CD4-positive, alpha-beta T cell treated with Interleukin-10 for 1 hour (primary cell): Measurements from ENCODE around the gene GJB3.
"Not testable (repeated sequence)": the region's sequence is repeated elsewhere in the genome, so short reads cannot be mapped to it uniquely, and the experiment has no call there.

Experiments
- DNase-seq: peaks from one replicate; pipeline ENCODE4 v3.0.0-alpha.2; 2020

Gene GJB3

DNA sequence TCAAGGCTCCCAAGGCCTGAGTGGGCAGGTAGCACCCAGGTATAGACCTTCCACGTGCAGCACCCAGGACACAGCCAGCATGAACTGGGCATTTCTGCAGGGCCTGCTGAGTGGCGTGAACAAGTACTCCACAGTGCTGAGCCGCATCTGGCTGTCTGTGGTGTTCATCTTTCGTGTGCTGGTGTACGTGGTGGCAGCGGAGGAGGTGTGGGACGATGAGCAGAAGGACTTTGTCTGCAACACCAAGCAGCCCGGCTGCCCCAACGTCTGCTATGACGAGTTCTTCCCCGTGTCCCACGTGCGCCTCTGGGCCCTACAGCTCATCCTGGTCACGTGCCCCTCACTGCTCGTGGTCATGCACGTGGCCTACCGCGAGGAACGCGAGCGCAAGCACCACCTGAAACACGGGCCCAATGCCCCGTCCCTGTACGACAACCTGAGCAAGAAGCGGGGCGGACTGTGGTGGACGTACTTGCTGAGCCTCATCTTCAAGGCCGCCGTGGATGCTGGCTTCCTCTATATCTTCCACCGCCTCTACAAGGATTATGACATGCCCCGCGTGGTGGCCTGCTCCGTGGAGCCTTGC lies 19.7 kb upstream of the GJB3 start:
- DNase-seq: no peak

DNA sequence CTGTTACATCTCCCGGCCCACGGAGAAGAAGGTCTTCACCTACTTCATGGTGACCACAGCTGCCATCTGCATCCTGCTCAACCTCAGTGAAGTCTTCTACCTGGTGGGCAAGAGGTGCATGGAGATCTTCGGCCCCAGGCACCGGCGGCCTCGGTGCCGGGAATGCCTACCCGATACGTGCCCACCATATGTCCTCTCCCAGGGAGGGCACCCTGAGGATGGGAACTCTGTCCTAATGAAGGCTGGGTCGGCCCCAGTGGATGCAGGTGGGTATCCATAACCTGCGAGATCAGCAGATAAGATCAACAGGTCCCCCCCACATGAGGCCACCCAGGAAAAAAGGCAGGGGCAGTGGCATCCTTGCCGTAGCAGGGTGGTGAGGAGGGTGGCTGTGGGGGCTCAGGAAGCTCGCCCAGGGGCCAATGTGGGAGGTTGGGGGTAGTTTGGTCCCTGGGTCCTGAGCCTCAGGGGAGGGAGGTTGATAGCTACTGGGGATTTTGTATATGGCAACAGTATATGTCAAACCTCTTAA lies 19.2 kb upstream of the GJB3 start:
- no peak for DNase-seq

DNA sequence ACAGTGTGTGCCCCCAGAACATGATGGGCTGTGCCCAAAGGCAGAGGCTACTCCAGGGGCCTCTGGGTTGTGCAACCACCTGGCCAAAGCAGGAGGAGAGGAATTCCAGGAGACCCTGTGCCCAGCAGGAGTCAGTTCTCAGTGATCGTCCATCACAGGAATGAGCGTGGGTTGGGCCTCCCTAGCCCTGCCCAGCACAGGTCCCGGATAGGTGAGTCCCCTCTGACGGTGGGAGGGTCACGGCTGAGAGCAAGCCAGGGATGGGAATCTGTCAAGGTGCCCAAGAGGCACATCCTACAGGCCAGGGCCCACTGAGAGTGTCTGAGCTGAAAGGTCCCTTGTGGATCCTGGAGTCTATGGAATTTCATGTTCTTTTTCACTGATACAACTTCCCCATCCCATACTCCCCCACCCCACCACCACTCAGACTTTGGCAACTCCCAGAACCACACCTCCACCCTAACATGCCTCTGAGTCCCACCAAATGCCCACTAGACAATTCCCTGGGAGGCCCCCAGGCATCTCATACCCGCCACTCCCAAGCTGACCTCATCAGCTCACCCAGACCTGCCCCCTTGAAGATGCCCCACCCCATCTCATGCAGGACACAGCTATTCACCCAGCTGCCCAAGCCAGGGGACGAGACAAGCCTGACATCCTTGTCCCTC lies 18.4 kb upstream of the GJB3 start:
- no peak for DNase-seq

DNA sequence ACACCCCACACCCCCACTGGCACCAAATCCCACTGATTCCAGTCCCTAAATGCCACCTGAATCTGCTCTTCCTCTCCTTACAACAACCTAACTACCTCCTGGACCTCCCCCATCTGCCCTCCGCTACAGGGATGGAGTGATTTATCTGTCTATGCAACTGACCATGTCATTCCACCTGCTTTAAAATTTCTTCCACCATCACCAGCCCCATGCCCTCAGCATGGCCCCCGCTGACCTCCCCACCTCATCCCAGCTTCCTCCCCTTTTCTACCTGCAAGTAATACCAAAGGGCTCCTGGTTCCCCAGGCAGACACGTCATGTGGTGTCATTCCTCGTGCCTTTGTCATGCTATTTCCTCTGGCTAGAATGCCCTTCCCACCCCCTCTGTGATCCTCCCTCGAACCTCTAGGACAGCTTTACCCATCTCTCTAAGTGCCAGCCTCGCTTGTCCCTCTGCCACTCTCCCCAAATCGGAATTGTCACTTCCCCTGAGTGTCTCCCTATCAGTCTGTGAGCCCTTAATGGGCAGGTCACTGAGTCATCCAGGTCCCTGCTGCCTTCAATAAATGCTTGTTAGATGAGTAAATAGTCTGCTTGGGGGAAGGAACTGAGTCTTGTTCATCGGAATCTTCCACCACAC lies 17.8 kb upstream of the GJB3 start:
- DNase-seq: no peak

DNA sequence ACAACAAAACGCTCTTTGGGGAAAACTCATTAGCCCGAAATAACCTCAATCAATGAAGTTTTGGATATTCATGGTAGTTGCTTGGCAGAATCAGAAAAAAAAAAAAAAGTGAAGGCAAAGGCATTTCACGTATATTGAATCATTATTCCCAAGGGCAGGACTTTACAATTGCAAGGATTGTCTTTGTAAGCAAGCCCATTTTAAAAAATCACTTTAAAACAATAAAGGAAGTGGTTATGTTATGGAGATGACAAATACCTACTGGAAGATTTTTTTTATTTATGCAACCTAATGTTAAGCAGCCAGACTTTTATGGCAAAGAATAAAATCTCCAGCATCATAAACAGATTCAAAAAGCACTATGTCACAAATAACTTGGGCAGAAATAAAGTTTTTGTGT lies 12.2 kb upstream of the GJB3 start:
- DNase-seq: no peak

DNA sequence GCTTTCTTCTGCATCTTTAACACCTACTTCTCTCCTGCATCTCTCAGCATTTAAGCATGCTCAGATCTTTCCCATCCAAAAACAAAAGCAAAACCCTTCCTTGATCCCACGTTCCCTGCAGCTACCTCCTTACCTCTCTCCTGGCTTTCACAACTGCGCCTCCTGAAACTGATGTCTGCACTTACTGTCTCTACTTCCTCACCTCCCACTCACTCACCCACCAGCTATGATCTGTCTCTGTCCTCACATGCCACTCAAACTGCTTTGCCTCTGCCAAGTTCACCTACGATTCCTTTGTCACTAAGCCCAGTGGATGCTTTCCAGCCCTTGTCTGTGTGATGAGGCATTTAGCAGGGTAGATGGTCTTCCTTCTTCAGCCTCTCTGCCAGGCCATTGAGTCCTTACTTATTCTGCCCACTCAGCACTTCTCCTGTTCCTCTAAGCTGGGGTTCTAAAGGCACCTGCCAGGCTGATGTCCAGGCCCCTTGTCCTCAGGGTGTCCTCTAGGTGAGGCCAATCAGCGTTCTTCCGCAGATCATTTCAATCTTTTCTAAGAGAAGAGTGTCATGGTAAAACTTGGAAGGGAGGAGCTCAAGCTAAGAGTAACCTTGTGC lies 10.0 kb upstream of the GJB3 start:
- DNase-seq: no peak

DNA sequence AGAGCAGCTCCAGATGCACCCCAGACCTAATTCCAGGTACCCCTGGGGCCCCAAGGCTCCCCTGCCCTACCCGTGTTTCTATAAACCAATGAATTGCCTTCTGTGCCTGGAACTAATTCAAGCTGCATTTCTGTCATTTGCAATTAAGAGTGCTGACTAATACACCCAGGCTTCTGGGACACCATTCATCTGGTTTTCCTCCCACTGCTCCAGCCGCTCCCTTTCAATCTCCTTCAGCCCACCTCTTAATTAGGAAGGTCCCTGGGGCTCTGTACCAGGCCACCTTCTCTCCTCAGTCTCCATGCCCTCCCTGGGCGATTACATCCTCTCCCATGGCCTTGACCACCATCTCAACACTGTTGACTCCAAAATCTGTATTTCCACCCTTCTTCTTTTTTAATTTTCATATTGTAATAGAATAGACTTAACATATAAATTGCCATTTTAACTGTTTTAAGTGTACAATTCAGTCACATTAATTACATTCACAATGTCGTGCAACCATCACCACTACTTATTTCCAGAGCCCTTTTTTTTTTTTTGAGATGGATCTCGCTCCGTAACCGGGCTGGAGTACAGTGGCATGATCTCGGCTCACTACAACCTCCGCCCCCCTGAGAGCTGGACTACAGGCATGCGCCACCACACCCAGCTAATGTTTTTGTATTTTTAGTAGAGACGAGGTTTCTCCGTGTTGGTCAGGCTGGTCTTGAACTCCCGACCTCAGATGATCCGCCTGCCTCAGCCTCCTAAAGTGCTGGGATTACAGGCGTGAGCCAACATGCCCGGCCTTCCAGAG lies 9.2 kb upstream of the GJB3 start:
- no peak for DNase-seq

DNA sequence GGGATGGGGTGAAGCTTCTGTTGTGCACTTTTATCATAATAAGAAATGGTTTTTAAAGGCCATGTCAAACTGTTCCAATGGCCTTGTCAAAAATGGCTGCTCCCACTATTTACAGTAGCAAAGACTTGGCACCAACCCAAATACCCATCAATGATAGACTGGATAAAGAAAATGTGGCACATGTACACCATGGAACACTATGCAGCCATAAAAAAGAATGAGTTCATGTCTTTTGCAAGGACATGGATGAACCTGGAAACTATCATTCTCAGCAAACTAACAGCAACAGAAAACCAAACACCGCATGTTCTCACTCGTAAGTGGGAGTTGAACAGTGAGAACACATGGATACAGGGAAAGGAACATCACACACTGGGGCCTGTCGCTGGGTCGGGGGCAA lies 7.9 kb upstream of the GJB3 start:
- DNase-seq: not testable (repeated sequence)

DNA sequence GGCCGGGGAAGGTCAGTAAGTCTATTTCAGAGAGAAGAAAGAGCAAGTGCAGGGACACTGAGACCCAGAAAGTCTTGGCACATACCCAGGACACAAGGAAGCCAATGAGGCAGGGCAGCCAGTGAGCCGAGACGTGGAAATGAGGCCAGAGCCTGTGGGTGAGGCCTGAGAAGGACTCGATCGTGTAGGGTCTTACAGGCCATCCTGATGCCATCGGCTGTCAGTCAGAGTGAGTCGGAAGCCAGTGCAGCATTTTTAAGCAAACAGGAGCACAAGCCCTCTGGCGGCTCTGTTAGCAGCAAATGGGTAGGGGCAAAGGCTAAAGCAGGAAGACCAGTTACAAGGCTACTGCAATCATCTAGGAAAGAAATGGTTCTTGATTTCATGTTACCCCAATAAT lies 6.1 kb upstream of the GJB3 start:
- DNase-seq: no peak

DNA sequence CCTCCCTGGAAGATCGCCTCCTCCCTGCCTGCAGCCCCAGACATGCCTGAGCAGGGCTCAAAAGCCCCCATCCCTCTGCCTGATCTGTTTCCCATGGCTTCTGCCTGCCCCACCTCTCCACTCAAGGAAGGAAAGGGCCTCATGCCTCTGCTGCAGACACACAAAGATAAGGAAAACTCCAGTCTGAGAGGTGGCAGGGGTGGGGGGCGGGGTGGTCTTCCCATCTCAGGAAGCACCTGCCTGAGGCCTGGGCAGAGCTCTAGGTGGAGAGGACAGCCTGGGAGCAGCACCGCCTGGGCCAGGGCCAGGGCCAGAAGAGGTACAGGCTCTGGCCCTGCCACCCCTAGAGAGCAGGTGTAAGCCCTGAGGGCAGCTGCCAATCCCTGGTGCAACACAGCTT lies 4.1 kb upstream of the GJB3 start:
- DNase-seq: no peak

DNA sequence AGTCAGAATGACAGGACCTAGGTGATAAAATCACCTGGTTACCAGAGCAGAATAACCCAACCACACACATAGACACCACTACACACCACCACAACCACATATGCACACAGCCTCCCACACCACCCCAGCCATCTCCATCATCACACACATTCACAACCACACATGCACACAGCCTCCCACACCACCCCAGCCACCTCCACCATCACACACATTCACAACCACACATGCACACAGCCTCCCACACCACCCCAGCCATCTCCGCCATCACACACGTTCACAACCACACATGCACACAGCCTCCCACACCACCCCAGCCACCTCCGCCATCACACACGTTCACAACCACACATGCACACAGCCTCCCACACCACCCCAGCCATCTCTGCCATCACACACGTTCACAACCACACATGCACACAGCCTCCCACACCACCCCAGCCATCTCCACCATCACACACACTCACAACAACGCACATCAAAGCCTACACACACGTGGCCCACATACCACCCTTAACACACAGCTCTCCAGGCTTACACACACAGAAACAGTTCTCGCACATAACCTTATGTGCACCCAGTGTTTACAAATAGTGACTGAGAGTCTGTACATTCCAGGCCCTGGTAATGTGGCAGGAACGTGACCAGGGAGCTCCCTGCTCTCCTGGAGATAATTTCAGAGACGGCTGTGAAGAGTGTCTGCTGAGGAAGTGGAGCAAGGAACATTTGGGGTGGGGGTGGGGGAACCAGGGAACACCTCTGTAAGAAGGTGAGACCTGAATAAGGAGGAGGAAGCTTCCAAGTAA lies 3.3 kb upstream of the GJB3 start:
- DNase-seq: no peak

DNA sequence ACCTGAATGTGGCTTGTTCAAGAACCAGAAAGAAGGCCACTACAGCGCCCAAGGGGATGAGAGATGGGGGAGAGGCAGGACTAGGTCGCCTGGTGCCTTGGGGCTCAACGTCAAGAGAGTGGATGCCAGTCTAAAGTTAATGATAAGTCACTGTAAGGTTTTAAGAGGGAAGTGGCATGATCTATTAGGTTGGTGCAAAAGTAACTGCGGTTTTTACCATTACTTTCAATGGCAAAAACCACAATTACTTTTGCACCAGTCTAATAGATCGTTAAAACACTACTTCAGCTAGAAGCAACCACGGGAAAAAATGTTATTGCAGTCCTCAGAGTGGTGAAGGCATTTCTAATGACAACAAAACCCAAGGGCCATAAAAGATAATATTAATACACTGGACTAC lies 2.6 kb upstream of the GJB3 start:
- DNase-seq: no peak

DNA sequence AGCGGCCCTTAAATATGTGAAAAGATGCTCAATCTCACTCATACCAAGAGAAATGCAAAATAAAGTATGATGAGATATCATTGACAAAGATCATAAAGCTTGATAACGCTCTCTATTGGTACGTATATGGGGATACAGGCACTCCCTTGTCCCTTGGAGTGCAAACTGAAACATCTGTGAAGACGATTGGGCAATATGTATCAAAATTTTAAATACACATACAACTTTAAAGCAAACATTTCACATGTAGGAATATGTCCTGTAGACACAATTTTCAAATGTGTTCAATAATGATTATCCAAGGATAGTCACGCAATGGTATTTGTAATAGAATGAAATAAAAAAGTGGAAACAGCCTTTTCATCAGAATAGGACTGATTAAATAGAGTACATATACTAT lies 2.0 kb upstream of the GJB3 start:
- DNase-seq: no peak

DNA sequence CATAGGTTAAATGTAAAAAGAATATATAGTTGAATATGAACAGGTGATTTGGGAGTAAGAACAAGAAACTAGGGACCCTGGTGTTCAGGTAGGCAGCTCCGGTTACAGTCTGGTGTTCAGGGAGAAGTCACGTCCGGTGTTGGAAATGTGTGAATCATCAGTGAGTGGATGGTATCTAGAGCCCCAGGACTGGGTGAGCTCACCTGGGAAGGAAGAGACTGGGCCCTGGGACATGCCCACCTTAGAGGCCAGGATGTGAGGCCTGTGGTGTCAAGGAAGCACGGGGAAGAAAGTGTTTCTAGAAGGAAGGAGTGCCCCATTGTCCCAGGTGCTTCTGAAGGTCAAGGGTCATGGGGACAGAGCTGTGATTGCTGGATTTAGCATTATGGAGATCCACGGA lies 1.5 kb upstream of the GJB3 start:
- DNase-seq: no peak

DNA sequence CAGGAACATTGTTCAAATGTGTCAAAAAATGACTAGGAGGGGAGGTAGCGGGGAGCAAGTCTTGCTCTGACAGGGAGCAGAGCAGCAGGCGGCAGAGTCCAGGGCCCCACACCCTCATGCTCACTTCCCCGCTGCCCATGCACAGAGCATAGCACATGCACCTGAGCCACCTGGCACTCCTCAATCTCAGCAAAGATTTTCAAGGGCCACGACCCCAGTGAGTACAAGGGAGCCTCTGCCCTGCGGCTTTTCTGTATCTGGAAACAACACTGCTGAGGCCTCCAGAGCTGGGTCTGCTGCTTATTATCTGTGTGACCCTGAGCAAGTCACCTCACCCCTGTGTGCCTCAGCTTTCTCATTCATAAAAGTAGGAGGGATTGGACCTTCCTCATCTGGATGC lies 1.1 kb upstream of the GJB3 start:
- no peak for DNase-seq

DNA sequence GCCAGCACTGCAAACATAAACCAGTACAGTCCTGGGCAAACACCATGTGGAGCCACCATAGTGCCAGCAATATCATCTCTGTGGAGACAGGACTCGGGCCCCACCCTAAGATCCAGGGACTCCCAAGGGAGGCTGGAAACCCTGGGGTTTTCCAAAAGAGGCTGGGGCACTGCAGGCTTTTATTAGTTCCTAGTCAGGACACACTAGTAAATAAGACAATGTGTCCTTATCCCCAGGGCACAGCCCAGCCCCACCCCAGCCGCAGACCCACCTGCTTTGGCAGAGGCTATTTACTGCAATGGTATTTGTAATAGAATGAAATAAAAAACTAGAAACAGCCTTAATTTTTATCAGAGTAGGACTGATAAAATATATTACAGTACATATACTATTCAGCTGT lies 486 bp upstream of the GJB3 start:
- DNase-seq: no peak

DNA sequence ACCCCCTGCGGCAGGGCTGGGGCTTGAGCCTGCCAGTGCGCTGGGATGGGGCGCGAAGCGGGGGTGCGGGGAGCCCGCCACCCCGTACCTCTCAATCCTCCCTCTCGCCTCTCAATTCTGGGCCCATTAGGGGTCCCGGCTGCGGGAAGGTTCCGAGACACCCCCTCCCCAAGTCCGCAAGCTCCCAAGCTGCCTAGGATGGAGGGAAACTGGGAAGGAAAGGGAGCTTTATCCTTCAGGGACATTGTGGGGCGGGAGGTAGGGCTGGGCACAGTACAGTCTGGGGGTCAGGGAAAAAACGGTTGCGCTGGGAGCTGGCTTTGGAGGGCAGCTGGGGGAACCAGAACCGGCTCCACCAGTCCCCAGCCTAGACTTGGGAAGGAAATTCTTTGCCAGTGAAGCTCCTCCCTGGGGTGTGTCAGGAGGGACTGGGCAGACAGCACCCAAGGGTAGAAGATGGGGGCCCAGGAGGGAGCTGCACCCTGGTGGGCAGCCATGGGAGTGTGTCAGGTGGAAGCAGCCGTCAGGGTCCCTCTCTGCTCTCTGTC lies 904 bp downstream of the GJB3 start:
- DNase-seq: no peak

DNA sequence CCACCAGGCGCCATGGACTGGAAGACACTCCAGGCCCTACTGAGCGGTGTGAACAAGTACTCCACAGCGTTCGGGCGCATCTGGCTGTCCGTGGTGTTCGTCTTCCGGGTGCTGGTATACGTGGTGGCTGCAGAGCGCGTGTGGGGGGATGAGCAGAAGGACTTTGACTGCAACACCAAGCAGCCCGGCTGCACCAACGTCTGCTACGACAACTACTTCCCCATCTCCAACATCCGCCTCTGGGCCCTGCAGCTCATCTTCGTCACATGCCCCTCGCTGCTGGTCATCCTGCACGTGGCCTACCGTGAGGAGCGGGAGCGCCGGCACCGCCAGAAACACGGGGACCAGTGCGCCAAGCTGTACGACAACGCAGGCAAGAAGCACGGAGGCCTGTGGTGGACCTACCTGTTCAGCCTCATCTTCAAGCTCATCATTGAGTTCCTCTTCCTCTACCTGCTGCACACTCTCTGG lies 3.8 kb downstream of the GJB3 start:
- no peak for DNase-seq

DNA sequence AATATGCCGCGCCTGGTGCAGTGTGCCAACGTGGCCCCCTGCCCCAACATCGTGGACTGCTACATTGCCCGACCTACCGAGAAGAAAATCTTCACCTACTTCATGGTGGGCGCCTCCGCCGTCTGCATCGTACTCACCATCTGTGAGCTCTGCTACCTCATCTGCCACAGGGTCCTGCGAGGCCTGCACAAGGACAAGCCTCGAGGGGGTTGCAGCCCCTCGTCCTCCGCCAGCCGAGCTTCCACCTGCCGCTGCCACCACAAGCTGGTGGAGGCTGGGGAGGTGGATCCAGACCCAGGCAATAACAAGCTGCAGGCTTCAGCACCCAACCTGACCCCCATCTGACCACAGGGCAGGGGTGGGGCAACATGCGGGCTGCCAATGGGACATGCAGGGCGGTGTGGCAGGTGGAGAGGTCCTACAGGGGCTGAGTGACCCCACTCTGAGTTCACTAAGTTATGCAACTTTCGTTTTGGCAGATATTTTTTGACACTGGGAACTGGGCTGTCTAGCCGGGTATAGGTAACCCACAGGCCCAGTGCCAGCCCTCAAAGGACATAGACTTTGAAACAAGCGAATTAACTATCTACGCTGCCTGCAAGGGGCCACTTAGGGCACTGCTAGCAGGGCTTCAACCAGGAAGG lies 4.3 kb downstream of the GJB3 start:
- no peak for DNase-seq

DNA sequence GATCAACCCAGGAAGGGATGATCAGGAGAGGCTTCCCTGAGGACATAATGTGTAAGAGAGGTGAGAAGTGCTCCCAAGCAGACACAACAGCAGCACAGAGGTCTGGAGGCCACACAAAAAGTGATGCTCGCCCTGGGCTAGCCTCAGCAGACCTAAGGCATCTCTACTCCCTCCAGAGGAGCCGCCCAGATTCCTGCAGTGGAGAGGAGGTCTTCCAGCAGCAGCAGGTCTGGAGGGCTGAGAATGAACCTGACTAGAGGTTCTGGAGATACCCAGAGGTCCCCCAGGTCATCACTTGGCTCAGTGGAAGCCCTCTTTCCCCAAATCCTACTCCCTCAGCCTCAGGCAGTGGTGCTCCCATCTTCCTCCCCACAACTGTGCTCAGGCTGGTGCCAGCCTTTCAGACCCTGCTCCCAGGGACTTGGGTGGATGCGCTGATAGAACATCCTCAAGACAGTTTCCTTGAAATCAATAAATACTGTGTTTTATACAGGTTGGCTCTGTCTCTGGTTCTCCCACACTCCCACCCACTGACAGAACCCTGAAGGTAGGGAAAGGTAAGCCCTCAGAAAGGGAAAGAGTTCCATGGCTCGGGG lies 5.0 kb downstream of the GJB3 start:
- no peak for DNase-seq
